Body of pancreas (tissue), 4 donors: ENCODE results near the gene DAP.

Experiments
- CTCF ChIP-seq, 7 experiments: fragments of 450-650 bp in 4 of 7; fragments of 200-600 bp in 3 of 7; sonication (generic) in 3 of 7; IDR thresholded peaks; one replicate each; pipeline ENCODE4 v1.5.1; 2016 to 2019; ENCODE audit warnings: antibody characterized with exemption in 7 of 7
- POLR2A ChIP-seq, 3 donors: fragments of 450-650 bp; IDR thresholded peaks; one replicate each; pipeline ENCODE4 v1.6.1; 2016; ENCODE audit warnings: antibody characterized with exemption in 3 of 3, mild to moderate bottlenecking in 2 of 3

GRCh38 chr5:10662083-10662482 is 99.0 kb downstream of the DAP start:
- no peak for TF ChIP-seq CTCF (IDR thresholded peaks at IDR 0.05)
- no peak for TF ChIP-seq POLR2A (IDR thresholded peaks at IDR 0.05)
